IPS DF 19.7 (cell line): ENCODE data around the gene CRACR2A.

ENCODE experiments used
- DNase-seq: peaks from one replicate; pipeline ENCODE4 v3.0.0-alpha.2; 2013; ENCODE audit warnings: low read depth, low spot score

CRACR2A gene

GRCh38 chr12:3600039-3600720 lies 152.7 kb downstream of the CRACR2A start:
- DNase-seq = no peak

- DNase-seq = no peak
These were observed 153.7 kb downstream of the CRACR2A start for GRCh38 chr12:3598896-3599860.

- no peak for DNase-seq
These were observed 155.2 kb downstream of the CRACR2A start for GRCh38 chr12:3597526-3598210.

- DNase-seq = no peak
These were observed 156.1 kb downstream of the CRACR2A start for GRCh38 chr12:3596703-3597415.

- no peak for DNase-seq
These were observed 157.2 kb downstream of the CRACR2A start for GRCh38 chr12:3595721-3596120.

- DNase-seq = no peak
These were observed 157.9 kb downstream of the CRACR2A start for GRCh38 chr12:3594966-3595365.

- no peak for DNase-seq
These were observed 158.9 kb downstream of the CRACR2A start for GRCh38 chr12:3593906-3594483.

- no peak for DNase-seq
These were observed 159.9 kb downstream of the CRACR2A start for GRCh38 chr12:3592856-3593625.

- DNase-seq = no peak
These were observed 163.2 kb downstream of the CRACR2A start for GRCh38 chr12:3589745-3590144.

- no peak for DNase-seq
These were observed 165.4 kb downstream of the CRACR2A start for GRCh38 chr12:3587402-3588013.

GRCh38 chr12:3583656-3584334 lies 169.1 kb downstream of the CRACR2A start:
- DNase-seq = no peak

GRCh38 chr12:3580094-3580749 lies 172.7 kb downstream of the CRACR2A start:
- no peak for DNase-seq

- DNase-seq = no peak
These were observed 173.3 kb downstream of the CRACR2A start for GRCh38 chr12:3579446-3580093.

GRCh38 chr12:3578557-3578956 lies 174.4 kb downstream of the CRACR2A start:
- DNase-seq = no peak

GRCh38 chr12:3576891-3577290 lies 176.0 kb downstream of the CRACR2A start:
- DNase-seq = no peak

GRCh38 chr12:3574986-3575385 lies 177.9 kb downstream of the CRACR2A start:
- no peak for DNase-seq

- DNase-seq = no peak
These were observed 180.3 kb downstream of the CRACR2A start for GRCh38 chr12:3572560-3572959.

GRCh38 chr12:3571724-3572123 lies 181.2 kb downstream of the CRACR2A start:
- DNase-seq = no peak
